ENCODE results near the gene CALML5. TPM values are rescaled to one million over a fixed set of nuclear protein-coding genes. Genes with fewer than 3 reads are reported as not detected.
"Not testable (repeated sequence)": the region's sequence is repeated elsewhere in the genome, so short reads cannot be mapped to it uniquely, and the experiment has no call there.

Gene CALML5
- total RNA-seq, 3 donors from 2014 or later = not detected

DNA sequence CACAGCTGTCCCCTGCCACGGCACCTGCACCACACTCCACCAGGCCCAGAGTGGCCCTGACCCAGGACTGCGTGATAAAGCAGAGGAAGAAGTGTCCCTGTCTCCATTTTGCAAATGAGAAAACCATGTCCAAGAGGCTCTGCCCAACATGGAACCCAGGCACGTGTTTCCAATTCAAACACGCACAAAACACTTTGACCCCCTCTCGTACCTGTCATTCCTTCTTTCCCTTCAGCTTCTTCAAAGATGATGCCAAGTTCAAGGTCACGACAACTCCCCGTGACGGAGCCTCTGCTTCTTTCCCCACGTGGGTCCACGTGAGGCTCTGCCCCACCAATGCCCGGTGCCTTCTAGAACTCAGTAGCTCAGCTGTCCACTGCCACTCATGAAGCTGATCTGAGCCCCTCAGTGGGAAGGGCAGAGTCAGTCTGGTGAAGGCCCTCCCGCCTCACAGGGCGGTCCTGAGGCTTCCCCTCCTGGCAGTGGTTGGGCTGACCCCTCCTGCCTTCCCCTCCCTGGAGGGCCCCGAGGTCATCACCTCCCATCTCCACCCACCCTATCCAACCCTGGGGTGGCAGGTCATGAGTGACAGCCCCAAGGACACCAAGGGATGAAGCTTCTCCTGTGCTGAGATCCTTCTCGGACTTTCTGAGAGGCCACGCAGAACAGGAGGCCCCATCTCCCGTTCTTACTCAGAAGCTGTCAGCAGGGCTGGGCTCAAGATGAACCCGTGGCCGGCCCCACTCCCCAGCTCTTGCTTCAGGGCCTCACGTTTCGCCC lies 19.0 kb downstream of the CALML5 start:
- DNase-seq = no peak
- Histone ChIP-seq H3K36me3 (ENCODE audit: low read depth) (no peaks in the 10 kb centered on the region), H3K9me3 (no peaks in the 10 kb centered on the region), H3K4me3 (no peak overlapping the region), H3K4me1 (ENCODE audit: low read depth) (no peaks in the 10 kb centered on the region)
- TF ChIP-seq, protein P1, sequence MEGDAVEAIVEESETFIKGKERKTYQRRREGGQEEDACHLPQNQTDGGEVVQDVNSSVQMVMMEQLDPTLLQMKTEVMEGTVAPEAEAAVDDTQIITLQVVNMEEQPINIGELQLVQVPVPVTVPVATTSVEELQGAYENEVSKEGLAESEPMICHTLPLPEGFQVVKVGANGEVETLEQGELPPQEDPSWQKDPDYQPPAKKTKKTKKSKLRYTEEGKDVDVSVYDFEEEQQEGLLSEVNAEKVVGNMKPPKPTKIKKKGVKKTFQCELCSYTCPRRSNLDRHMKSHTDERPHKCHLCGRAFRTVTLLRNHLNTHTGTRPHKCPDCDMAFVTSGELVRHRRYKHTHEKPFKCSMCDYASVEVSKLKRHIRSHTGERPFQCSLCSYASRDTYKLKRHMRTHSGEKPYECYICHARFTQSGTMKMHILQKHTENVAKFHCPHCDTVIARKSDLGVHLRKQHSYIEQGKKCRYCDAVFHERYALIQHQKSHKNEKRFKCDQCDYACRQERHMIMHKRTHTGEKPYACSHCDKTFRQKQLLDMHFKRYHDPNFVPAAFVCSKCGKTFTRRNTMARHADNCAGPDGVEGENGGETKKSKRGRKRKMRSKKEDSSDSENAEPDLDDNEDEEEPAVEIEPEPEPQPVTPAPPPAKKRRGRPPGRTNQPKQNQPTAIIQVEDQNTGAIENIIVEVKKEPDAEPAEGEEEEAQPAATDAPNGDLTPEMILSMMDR (IDR thresholded peaks at IDR 0.05) = no peak
- intact Hi-C loops (cut with DNase I, micrococcal nuclease) = no loop called here
- peak; percentile 7 for ATAC-seq

DNA sequence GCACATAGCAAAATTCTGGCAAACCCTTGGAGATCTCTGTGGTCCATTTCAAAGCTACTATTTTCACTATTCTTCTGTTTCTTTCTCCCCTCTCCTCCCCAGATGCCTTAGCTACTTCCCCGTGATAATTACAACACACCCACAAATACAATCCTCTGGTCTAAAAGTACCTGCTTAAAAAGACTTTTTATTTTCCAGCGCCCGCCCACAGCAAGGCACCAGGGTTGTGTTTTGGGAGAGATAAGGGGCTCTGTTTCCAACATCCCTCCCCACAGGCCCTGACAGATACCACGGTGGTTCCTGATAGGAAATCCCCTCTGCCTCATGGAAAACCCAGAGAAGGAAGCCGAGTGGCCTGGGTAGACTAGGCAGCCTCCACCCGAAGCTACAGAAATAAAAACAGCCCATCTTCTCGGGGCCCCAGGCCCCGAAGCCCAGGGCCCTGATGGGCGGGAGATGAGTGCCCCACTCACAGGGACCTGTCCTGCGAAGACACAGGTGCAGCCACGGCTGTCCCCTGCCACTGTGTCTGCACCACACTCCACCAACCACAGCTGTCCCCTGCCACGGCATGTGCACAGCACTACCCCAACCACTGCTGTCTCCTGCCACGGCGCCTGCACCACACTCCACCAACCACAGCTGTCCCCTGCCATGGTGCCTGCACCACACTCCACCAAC lies 19.7 kb downstream of the CALML5 start:
- ATAC-seq = peak; percentile 20
- intact Hi-C loops (cut with DNase I, micrococcal nuclease) = no loop called here
- no peaks in the 10 kb centered on the region for H3K36me3 ChIP-seq (ENCODE audit: low read depth)

DNA sequence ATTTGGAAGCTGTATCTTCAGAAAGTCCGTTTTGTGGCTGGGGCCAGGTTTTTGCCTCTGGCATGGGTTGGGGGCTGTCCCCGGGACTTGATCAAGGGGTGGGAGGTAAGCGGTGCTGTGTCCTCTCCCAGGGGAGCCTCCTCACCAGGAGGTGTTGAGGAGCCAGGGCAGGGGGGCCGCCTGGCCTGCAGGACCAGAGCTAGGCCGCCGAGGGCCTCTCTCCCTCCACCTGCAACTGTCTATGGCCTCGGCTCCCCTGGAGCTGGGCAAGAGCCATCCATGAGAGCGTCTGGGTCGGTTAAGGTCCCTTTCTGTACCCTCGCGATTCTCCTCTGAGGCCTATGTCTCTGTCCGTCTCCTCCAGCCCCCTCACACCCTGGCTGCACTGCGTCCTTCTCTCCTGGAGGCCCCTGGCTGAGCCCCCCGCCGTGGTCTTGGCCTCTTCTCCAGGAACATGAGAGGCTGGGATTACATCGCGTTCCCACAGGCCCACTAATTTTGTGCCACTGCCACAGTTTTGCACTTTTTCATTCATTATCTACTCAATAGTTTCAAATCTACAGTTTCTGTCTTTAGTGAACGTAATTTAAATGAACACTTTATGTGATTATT lies 20.6 kb downstream of the CALML5 start:
- intact Hi-C loops (cut with DNase I, micrococcal nuclease) = no loop called here
- no peaks in the 10 kb centered on the region for H3K4me1 ChIP-seq (ENCODE audit: low read depth)
- ATAC-seq (no peak), DNase-seq (no peak)
- no peak overlapping the region for H3K4me3 ChIP-seq
- H3K9me3 ChIP-seq = no peaks in the 10 kb centered on the region
- TF ChIP-seq, protein P1 (IDR thresholded peaks at IDR 0.05) = no peak
- H3K36me3 ChIP-seq (ENCODE audit: low read depth) = no peaks in the 10 kb centered on the region

More for the DNA sequence above, 19.7 kb downstream of the CALML5 start:
- H3K4me1 ChIP-seq (ENCODE audit: low read depth) = no peaks in the 10 kb centered on the region
- no peaks in the 10 kb centered on the region for H3K9me3 ChIP-seq
- no peak overlapping the region for H3K4me3 ChIP-seq
- DNase-seq = no peak
- TF ChIP-seq, protein P1 (IDR thresholded peaks at IDR 0.05) = no peak

DNA sequence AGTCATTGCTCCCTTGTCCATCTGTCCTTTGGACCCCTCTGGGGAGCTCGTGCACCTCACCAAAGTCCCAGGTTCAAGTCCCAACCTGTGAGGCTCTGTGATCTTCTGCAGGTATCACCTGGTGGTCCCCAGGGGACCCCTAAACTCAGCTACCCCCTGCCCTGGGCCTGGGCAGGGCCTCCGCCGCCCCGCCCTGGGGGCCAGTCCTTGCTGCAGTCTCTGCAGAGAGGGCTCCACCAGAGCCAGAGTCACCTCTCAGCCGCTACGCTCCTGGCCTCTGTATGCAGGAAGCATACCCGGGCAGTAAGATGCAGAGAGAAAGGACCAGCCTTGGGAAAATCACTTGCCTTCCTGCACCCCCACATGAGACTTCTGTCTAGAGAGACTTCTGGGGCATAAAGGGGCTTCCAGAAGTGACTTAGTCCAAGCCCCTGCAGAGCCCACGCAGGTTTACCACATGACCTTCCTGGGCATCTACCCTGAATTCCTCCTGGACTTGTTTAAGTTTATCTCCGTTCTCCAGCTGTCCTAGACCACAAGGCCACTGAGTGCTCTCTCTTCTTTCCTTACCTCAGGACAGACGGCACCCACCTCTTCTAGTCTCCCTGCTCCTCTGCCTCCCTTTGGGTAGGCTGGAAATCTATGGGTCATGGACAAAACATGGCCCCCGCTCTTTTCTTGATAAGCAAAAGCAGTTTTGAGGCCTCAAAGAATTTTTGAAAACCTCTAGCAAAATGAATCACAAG lies 21.2 kb downstream of the CALML5 start:
- Histone ChIP-seq H3K4me1 (ENCODE audit: low read depth) (no peaks in the 10 kb centered on the region), H3K9me3 (no peaks in the 10 kb centered on the region), H3K36me3 (ENCODE audit: low read depth) (no peaks in the 10 kb centered on the region), H3K4me3 (no peak overlapping the region)
- TF ChIP-seq, protein P1 (IDR thresholded peaks at IDR 0.05) = no peak
- intact Hi-C loops (cut with DNase I, micrococcal nuclease) = no loop called here
- ATAC-seq (no peak), DNase-seq (no peak)

DNA sequence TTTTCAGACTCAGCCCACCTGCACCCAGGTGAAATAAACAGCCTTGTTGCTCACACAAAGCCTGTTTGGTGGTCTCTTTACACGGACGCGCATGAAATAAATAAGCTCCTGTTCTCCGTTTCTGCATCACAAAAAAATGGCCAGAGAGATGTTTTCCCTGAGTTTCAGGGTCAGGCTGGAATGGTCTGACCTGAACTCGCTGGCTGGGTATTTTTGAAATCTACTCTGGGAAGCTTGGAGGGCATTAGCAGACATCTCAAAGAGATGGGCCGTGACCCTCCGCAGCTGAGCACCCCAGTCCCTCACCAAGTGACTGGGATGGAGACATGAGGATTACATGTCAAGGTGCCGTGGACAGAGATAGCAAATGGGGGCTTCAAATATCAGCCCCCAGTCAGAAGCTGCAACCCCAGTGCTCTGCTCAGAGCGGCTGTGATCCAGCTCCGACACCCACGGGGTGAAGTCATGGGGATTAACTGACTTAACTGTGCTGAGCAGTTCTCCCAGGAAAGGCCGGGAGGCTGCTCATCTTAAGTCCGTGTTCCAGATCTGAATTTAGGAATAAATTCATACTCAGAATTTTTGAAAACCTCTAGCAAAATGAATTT lies 22.3 kb downstream of the CALML5 start:
- no peak for ATAC-seq
- DNase-seq = no peak
- H3K4me3 ChIP-seq = no peak overlapping the region

DNA sequence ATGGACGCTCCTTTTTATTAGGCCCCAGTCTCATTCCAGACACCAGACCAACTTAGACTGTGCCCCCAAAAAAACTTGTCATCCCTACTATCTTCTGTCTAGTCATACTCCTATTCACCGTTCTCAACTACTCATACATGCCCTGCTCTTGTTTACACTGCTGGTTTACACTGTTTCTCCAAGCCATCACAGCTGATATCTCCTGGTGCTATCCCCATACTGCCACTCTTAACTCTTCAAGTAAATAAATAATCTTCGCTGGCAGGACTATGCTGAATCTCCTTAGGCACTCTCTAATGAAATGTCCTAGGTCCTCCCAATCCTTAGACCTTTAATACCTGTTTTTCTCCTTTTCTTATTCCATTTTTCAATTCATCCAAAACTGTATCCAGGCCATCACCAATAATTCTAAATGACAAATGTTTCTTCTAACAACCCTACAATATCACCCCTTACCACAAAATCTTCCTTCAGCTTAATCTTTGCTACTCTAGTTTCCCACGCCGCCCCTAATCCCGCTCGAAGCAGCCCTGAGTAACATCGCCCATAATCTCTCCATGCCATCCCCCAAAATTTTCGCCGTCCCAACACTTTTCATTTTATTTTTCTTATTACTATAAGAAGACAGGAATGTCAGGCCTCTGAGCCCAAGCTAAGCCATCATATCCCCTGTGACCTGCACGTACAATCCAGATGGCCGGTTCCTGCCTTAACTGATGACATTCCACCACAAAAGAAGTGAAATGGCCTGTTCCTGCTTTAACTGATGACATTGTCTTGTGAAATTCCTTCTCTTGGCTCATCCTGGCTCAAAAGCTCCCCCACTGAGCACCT lies 23.2 kb downstream of the CALML5 start:
- ATAC-seq; H3K9me3 ChIP-seq; H3K4me1 ChIP-seq (ENCODE audit: low read depth); H3K4me3 ChIP-seq; H3K36me3 ChIP-seq (ENCODE audit: low read depth); intact Hi-C loops (cut with DNase I, micrococcal nuclease); DNase-seq: not testable (repeated sequence)

More for the DNA sequence above, 22.3 kb downstream of the CALML5 start:
- H3K4me1 ChIP-seq (ENCODE audit: low read depth) = no peaks in the 10 kb centered on the region
- H3K36me3 ChIP-seq (ENCODE audit: low read depth) = no peaks in the 10 kb centered on the region
- intact Hi-C loops (cut with DNase I, micrococcal nuclease) = no loop called here
- TF ChIP-seq, protein P1 (IDR thresholded peaks at IDR 0.05) = no peak
- no peaks in the 10 kb centered on the region for H3K9me3 ChIP-seq

DNA sequence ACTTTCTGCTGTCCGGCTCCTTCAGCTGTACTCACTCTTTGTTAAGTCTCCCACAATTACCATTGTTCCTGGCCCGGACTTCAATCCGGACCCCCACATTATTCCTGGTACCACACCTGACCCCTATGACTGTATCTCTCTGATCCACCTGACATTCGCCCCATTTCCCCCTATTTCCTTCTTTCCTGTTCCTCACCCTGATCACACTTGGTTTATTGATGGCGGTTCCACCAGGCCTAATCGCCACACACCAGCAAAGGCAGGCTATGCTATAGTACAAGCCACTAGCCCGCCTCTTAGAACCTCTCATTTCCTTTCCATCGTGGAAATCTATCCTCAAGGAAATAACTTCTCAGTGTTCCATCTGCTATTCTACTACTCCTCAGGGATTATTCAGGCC lies 24.3 kb downstream of the CALML5 start:
- intact Hi-C loops (cut with DNase I, micrococcal nuclease); H3K9me3 ChIP-seq; DNase-seq: not testable (repeated sequence)

More for the DNA sequence above, 24.3 kb downstream of the CALML5 start:
- not testable (repeated sequence) for ATAC-seq; H3K4me3 ChIP-seq; H3K4me1 ChIP-seq (ENCODE audit: low read depth); H3K36me3 ChIP-seq (ENCODE audit: low read depth)

Data from mucosa of descending colon (tissue), 3 donors.